ENCODE results near the gene GFM1.

GRCh38 chr3:158738653-158739052 is 94.3 kb downstream of the GFM1 start:
- TF ChIP-seq CTCF (IDR thresholded peaks at IDR 0.05; ENCODE audit: insufficient read depth, low read length) (no peak), POLR2AphosphoS5 (IDR thresholded peaks at IDR 0.05; ENCODE audit: low read depth) (no peak), REST (IDR thresholded peaks at IDR 0.05; ENCODE audit: insufficient replicate concordance, low read depth) (no peak), GABPA (IDR thresholded peaks at IDR 0.05; ENCODE audit: low read depth) (no peak), SPI1 (IDR thresholded peaks at IDR 0.05; ENCODE audit: borderline replicate concordance, low read depth) (no peak)

All from HL-60 (cell line).